ENCODE data around the gene CERS5. TPM values are rescaled to one million over a fixed set of nuclear protein-coding genes. Genes with fewer than 3 reads are reported as not detected.

The CERS5 gene
- polyA plus RNA-seq, 1 donor, result 49.0 TPM

Other genes with a start within 250 kb of the CERS5 start
- gene AQP2, start 216.6 kb downstream of the CERS5 start, polyA plus RNA-seq (ENCODE audit: insufficient read length), result not detected
- 0.22 TPM for gene AQP5, start 205.5 kb downstream of the CERS5 start, polyA plus RNA-seq (ENCODE audit: insufficient read length)
- 0.09 TPM for gene AQP6, start 194.4 kb downstream of the CERS5 start, polyA plus RNA-seq (ENCODE audit: insufficient read length)
- 22.4 TPM for gene RACGAP1, start 141.9 kb downstream of the CERS5 start, polyA plus RNA-seq (ENCODE audit: insufficient read length)
- gene ASIC1, start 109.8 kb downstream of the CERS5 start, polyA plus RNA-seq (ENCODE audit: insufficient read length), result 9.5 TPM
- gene SMARCD1, start 82.0 kb downstream of the CERS5 start, polyA plus RNA-seq (ENCODE audit: insufficient read length), result 60.4 TPM
- 81.1 TPM for gene GPD1, start 63.4 kb downstream of the CERS5 start, polyA plus RNA-seq (ENCODE audit: insufficient read length)
- 39.0 TPM for gene COX14, start 55.1 kb downstream of the CERS5 start, polyA plus RNA-seq (ENCODE audit: insufficient read length)
- 123 TPM for gene LIMA1, start 116.2 kb upstream of the CERS5 start, polyA plus RNA-seq (ENCODE audit: insufficient read length)
- gene FAM186A, start 229.2 kb upstream of the CERS5 start, polyA plus RNA-seq (ENCODE audit: insufficient read length), result 0.70 TPM
- 23.3 TPM for gene LARP4, start 233.5 kb upstream of the CERS5 start, polyA plus RNA-seq (ENCODE audit: insufficient read length)

All from hindlimb muscle (tissue), 1 donor.